GM19395 (cell line): Measurements from ENCODE around the gene METTL21A.

Source experiments
- ATAC-seq: cut with Tn5 transposase; IDR thresholded peaks from one replicate; pipeline ENCODE4 v1.9.1; 2021; ENCODE audit warnings: mild to moderate bottlenecking, moderate library complexity; ENCODE audit not compliant: unreplicated experiment

Gene METTL21A

DNA sequence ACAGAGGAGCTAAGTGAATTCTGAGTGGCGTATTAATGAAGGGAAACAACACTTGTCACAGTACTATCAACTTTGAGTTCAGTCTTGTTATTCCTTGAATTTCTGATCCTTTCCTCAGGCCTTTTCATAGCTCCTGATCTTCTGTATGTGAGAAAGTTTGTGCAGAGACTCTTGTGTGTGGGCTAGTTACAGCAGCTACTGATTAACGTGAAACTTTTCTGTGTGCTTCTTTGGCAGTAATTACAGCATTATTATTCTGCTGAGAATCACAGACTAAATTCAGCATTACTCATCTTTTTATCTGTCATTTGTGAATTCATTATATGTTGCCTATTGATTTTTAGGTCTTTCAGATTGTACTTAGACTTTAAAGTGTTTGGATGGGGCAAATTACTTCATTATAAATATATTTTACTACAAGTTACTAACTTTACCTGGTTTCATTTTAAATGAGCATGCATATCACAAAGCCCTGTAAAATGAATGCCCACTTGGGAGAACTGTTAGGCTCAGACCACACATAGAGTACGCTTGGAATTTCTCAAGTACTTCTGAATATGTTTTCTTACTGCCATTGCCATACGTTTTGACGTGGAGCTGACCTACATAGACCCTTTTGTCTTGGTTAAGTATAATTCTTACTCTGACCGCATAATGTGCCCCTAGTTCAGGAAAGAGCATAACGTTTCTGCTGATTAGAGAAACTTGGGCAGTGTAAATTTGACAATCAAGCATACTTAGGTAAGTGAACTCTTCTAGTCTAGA is 59.3 kb downstream of the METTL21A start:
- ATAC-seq = no peak
